HepG2 (cell line): ENCODE results near the gene KCNRG. TPM values are rescaled to one million over a fixed set of nuclear protein-coding genes. Genes with fewer than 3 reads are reported as not detected.
A peak's percentile ranks its signal among the peaks of the same experiment; 100 is the strongest.

ENCODE experiments used
- CBX5 ChIP-seq: sonication (generic); formaldehyde crosslinking; IDR thresholded peaks from 2 replicates; pipeline ENCODE4 v1.4.0; 2020; ENCODE audit warnings: missing genetic modification reagents, borderline replicate concordance
- EEA1 ChIP-seq: sonication (generic); formaldehyde crosslinking; IDR thresholded peaks from 2 replicates; pipeline ENCODE4 v1.5.1; 2020; ENCODE audit warnings: mild to moderate bottlenecking, missing genetic modification reagents, borderline replicate concordance
- ESRRA ChIP-seq: sonication (generic); formaldehyde crosslinking; IDR thresholded peaks from 2 replicates; pipeline ENCODE4 v1.5.1; 2020; ENCODE audit warnings: mild to moderate bottlenecking, low read depth, missing genetic modification reagents
- IRF2 ChIP-seq: IDR thresholded peaks from 2 replicates; pipeline ENCODE4 v1.6.1; 2018; ENCODE audit warnings: missing genetic modification reagents, missing compliant biosample characterization
- ISL2 ChIP-seq: sonication (generic); formaldehyde crosslinking; IDR thresholded peaks from 2 replicates; pipeline ENCODE4 v1.5.0; 2020; ENCODE audit warnings: missing genetic modification reagents
- MAF1 ChIP-seq: sonication (generic); formaldehyde crosslinking; IDR thresholded peaks from 2 replicates; pipeline ENCODE4 v1.5.0; 2020; ENCODE audit warnings: missing genetic modification reagents, borderline replicate concordance
- PCBP2 ChIP-seq: fragments of 200-400 bp; formaldehyde crosslinking; optimal IDR thresholded peaks from 2 replicates; pipeline ENCODE3; 2018; ENCODE audit warnings: low read length, low read depth; ENCODE audit not compliant: poor library complexity, severe bottlenecking
- TAF1 ChIP-seq: sonication (generic); formaldehyde crosslinking; IDR thresholded peaks from 2 replicates; pipeline ENCODE4 v1.4.0; 2020; ENCODE audit warnings: missing genetic modification reagents
- TFDP1 ChIP-seq: IDR thresholded peaks from 2 replicates; pipeline ENCODE4 v1.6.1; 2016; ENCODE audit warnings: missing compliant biosample characterization, missing genetic modification reagents, borderline replicate concordance
- YEATS4 ChIP-seq: sonication (generic); formaldehyde crosslinking; IDR thresholded peaks from 2 replicates; pipeline ENCODE4 v1.4.0; 2020; ENCODE audit warnings: missing genetic modification reagents, borderline replicate concordance
- ZBTB38 ChIP-seq: sonication (generic); formaldehyde crosslinking; IDR thresholded peaks from 2 replicates; pipeline ENCODE4 v1.5.1; 2020; ENCODE audit warnings: mild to moderate bottlenecking, missing genetic modification reagents
- ZNF564 ChIP-seq: sonication (generic); formaldehyde crosslinking; IDR thresholded peaks from 2 replicates; pipeline ENCODE4 v1.8.1; 2023; ENCODE audit warnings: mild to moderate bottlenecking, missing genetic modification reagents
- ZNF652 ChIP-seq: IDR thresholded peaks from 2 replicates; pipeline ENCODE4 v1.6.1; 2016; ENCODE audit warnings: low read depth, borderline replicate concordance
- ZNF776 ChIP-seq: sonication (generic); formaldehyde crosslinking; IDR thresholded peaks from 2 replicates; pipeline ENCODE4 v1.4.0; 2020; ENCODE audit warnings: mild to moderate bottlenecking, missing genetic modification reagents
- ZNF790 ChIP-seq: sonication (generic); formaldehyde crosslinking; IDR thresholded peaks from 2 replicates; pipeline ENCODE4 v1.8.0; 2022; ENCODE audit warnings: missing genetic modification reagents, mild to moderate bottlenecking, borderline replicate concordance
- polyA plus RNA-seq, 8 experiments: library from polyadenylated mRNA; depleted of rRNA in 3 of 8; stranded (reverse) in 7 of 8; unstranded in 1 of 8; fragments of >200 nt; fragmentation: Illumina TruSeq in 4 of 8; extraction: Trizol in 4 of 8; gene quantifications; 2 replicates each; pipeline versions ENCODE4 v1.2.1 to v1.2.3, GENCODE V29; 2011 to 2016; ENCODE audit warnings: low read depth in 4 of 8, missing spikeins in 1 of 8, mixed read lengths in 1 of 8; ENCODE audit not compliant: insufficient read depth in 1 of 8
- total RNA-seq, 5 experiments: library from RNA; depleted of rRNA; stranded (reverse); fragments of >200 nt; fragmentation: Illumina TruSeq; extraction: Trizol; gene quantifications; 2 replicates each; pipeline ENCODE4 v1.2.3, GENCODE V29; 2016; ENCODE audit warnings: low read depth in 1 of 5
- TF ChIP-seq, protein P1 (sequence below): sonication (generic); formaldehyde crosslinking; IDR thresholded peaks from 2 replicates; pipeline ENCODE4 v1.4.0; 2020; ENCODE audit warnings: mild to moderate bottlenecking, missing genetic modification reagents
- TF ChIP-seq, protein P2 (sequence below): IDR thresholded peaks from 2 replicates; pipeline ENCODE4 v1.6.1; 2012; ENCODE audit warnings: inconsistent platforms

The KCNRG gene
- total and polyA plus RNA-seq, 2 of the 13 experiments (the other 11 are each of a cell fraction or from before 2014, with no cell fraction given), result 1.0 to 1.5 TPM

DNA sequence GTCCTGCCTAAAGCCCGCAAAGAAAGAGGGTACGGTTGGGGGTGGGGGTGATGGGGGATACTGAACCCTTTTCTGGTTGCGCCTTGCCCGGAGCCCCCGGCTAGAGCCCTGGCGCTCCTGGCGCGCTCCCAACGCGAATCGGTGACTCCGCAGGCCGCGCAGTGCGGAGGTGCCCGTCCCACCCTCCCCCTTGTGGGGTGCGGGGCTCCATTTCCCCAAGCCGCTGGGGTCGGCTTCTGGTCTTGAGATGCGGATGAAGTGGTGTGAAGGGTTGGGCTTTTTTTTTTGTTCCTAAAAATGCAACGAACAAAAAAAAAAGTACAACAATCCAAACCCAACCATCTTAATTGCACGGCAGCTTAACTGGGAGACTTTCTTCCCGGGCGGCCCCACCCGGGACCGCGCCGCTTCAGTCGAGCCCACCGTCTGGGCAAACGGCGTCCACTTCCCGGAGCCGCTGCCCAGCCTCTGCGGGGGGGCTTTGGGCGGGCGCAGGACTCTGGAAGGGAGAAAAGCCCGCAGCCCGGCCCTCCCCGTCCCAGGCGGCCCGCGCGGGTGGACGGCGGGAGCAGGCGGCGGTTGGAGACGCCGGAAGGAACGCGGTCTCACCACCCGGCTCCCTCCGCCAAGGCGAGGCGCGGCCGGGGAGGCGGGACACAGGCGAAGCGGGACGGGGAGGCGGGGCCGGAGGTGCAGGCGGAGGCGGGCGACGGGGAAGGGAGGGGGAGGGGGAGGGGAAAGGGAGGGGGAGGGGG lies 18.9 kb upstream of the KCNRG start (continued):
- TF ChIP-seq, protein P1, sequence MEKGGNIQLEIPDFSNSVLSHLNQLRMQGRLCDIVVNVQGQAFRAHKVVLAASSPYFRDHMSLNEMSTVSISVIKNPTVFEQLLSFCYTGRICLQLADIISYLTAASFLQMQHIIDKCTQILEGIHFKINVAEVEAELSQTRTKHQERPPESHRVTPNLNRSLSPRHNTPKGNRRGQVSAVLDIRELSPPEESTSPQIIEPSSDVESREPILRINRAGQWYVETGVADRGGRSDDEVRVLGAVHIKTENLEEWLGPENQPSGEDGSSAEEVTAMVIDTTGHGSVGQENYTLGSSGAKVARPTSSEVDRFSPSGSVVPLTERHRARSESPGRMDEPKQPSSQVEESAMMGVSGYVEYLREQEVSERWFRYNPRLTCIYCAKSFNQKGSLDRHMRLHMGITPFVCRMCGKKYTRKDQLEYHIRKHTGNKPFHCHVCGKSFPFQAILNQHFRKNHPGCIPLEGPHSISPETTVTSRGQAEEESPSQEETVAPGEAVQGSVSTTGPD (CRISPR knock-in tag), result no peak
- TF ChIP-seq MAF1 (CRISPR knock-in tag) (0 out of 2 replicates have a peak, but pooled peaks have one; percentile 4), CBX5 (CRISPR knock-in tag) (no peak), ZNF790 (no peak), ZNF776 (0 out of 2 replicates have a peak, but pooled peaks have one; percentile 29), PCBP2 (peak; percentile 7), TAF1 (CRISPR knock-in tag) (peak; percentile 39; the same call in 1 of the 2 replicates), ZBTB38 (CRISPR knock-in tag) (0 out of 2 replicates have a peak, but pooled peaks have one; percentile 26), ISL2 (CRISPR knock-in tag) (0 out of 2 replicates have a peak, but pooled peaks have one; percentile 37), IRF2 (CRISPR knock-in tag) (no peak), EEA1 (CRISPR knock-in tag) (no peak), YEATS4 (CRISPR knock-in tag) (0 out of 2 replicates have a peak, but pooled peaks have one; percentile 23), ZNF564 (CRISPR knock-in tag) (no peak), ESRRA (no peak), TFDP1 (peak; percentile 77; the same call in 1 of the 2 replicates), ZNF652 (CRISPR knock-in tag) (no peak)
- TF ChIP-seq, protein P2, sequence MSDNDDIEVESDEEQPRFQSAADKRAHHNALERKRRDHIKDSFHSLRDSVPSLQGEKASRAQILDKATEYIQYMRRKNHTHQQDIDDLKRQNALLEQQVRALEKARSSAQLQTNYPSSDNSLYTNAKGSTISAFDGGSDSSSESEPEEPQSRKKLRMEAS, result peak; percentile 62
